ENCODE data around the gene MTMR4.

The MTMR4 gene

GRCh38 chr17:58513267-58513964 is 1.0 kb downstream of the MTMR4 start (continued):
- no peak for TF ChIP-seq CSRNP3 (CRISPR knock-in tag; IDR thresholded peaks at IDR 0.05)
- TF ChIP-seq PPARA (CRISPR knock-in tag; IDR thresholded peaks at IDR 0.05; ENCODE audit: borderline replicate concordance) = no peak
- no peak for TF ChIP-seq ZNF565 (CRISPR knock-in tag; conservative IDR thresholded peaks at IDR 0.05; ENCODE audit: low read depth)
- TF ChIP-seq GLIS3 (CRISPR knock-in tag; IDR thresholded peaks at IDR 0.05) = no peak

GRCh38 chr17:58510075-58510474 is 4.4 kb downstream of the MTMR4 start:
- TF ChIP-seq ARNTL (CRISPR knock-in tag; IDR thresholded peaks at IDR 0.05; ENCODE audit: borderline replicate concordance, low read depth) = no peak
- no peak for TF ChIP-seq TOX (CRISPR knock-in tag; IDR thresholded peaks at IDR 0.05; ENCODE audit: borderline replicate concordance)
- TF ChIP-seq GLIS3 (CRISPR knock-in tag; IDR thresholded peaks at IDR 0.05) = no peak
- TF ChIP-seq ZNF8 (CRISPR knock-in tag; IDR thresholded peaks at IDR 0.05) = no peak
- TF ChIP-seq CSRNP3 (CRISPR knock-in tag; IDR thresholded peaks at IDR 0.05) = no peak
- TF ChIP-seq CSDC2 (CRISPR knock-in tag; IDR thresholded peaks at IDR 0.05) = no peak
- TF ChIP-seq ZFP3 (CRISPR knock-in tag; IDR thresholded peaks at IDR 0.05) = no peak
- no peak for TF ChIP-seq TSHZ2 (CRISPR knock-in tag; IDR thresholded peaks at IDR 0.05)
- no peak for TF ChIP-seq ZNF565 (CRISPR knock-in tag; conservative IDR thresholded peaks at IDR 0.05; ENCODE audit: low read depth)
- no peak for TF ChIP-seq ISL1 (CRISPR knock-in tag; IDR thresholded peaks at IDR 0.05)
- TF ChIP-seq ZC3H10 (CRISPR knock-in tag; IDR thresholded peaks at IDR 0.05) = no peak
- no peak for TF ChIP-seq PPARA (CRISPR knock-in tag; IDR thresholded peaks at IDR 0.05; ENCODE audit: borderline replicate concordance)
- no peak for TF ChIP-seq ESRRG (CRISPR knock-in tag; IDR thresholded peaks at IDR 0.05)
- no peak for TF ChIP-seq PATZ1 (CRISPR knock-in tag; IDR thresholded peaks at IDR 0.05; ENCODE audit: borderline replicate concordance)
- TF ChIP-seq POU6F1 (CRISPR knock-in tag; IDR thresholded peaks at IDR 0.05; ENCODE audit: borderline replicate concordance, low read depth) = no peak
- TF ChIP-seq ZNF70 (CRISPR knock-in tag; IDR thresholded peaks at IDR 0.05) = no peak
- no peak for TF ChIP-seq RARB (CRISPR knock-in tag; IDR thresholded peaks at IDR 0.05)
- TF ChIP-seq TCF4 (CRISPR knock-in tag; IDR thresholded peaks at IDR 0.05; ENCODE audit: borderline replicate concordance) = no peak
- ATAC-seq = no peak

GRCh38 chr17:58508341-58509067 is 5.9 kb downstream of the MTMR4 start:
- ATAC-seq = no peak
- no peak for TF ChIP-seq SNAI2 (CRISPR knock-in tag; IDR thresholded peaks at IDR 0.05)
- TF ChIP-seq RARB (CRISPR knock-in tag; IDR thresholded peaks at IDR 0.05) = no peak
- no peak for TF ChIP-seq POU6F1 (CRISPR knock-in tag; IDR thresholded peaks at IDR 0.05; ENCODE audit: borderline replicate concordance, low read depth)
- no peak for TF ChIP-seq TSHZ2 (CRISPR knock-in tag; IDR thresholded peaks at IDR 0.05)
- no peak for TF ChIP-seq CSRNP3 (CRISPR knock-in tag; IDR thresholded peaks at IDR 0.05)
